GM10248 (cell line): Measurements from ENCODE around the gene MTREX.

ENCODE experiments used
- CTCF ChIA-PET: fragments of 300-600 bp; sonication (Branson Sonifier 250); formaldehyde crosslinking; extraction: SDS; loops from one replicate; lab custom pipeline; 2021; ENCODE audit warnings: antibody characterized with exemption; lab: Yijun Ruan, JAX
- POLR2A ChIA-PET: fragments of 350-650 bp; sonication (Branson Sonifier 250); formaldehyde crosslinking; extraction: SDS; loops from one replicate; lab custom pipeline; 2020; ENCODE audit warnings: antibody characterized with exemption; lab: Yijun Ruan, JAX
- DNase-seq: peaks from one replicate; pipeline ENCODE4 v3.0.0; 2012; ENCODE audit errors: extremely low spot score
- CTCF ChIP-seq: IDR thresholded peaks from 2 replicates; pipeline ENCODE4 v1.5.1; 2012; ENCODE audit warnings: mild to moderate bottlenecking, low read depth; ENCODE audit errors: extremely low read depth, missing control alignments, control extremely low read depth

Gene MTREX

DNA sequence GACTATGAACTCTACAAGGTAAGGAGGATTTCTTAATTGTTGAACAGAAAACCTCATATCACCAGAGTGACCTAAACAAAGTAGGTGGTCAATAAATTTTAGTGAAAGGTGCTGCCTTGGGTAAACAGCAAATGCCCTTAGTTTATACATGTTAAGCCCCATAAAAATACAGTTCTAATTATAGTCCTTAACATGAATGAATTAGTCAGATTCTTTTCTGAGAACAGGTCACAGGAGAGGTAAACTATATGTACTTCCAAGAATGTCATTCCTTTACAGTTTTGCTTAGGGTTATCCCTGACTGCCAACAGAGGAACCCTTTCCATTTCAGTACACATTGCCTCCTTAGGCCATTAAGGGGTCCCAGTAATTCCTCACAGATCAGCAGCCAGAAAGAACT lies 162.1 kb downstream of the MTREX start:
- ChIA-PET POLR2A (no interaction called here), CTCF (no interaction called here)
- DNase-seq: no peak
- no peak for TF ChIP-seq CTCF

DNA sequence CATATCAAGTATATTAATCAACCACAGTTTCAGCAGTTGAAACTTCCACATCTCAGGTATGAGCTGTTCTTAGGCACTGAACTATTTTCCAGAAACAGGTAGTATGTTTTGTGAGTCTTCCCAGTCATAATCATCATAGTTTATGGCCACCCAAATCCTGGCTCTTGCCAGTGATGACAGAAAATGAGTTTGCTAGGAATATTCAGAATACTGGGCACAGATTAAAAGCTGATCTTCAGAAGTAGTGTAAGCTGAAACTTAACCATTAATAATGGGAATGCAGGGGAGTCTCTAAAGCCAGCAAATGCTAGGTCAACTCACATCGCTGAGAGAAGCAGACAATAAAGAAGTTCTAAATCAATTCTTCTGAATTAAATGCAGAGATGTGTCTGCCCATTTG lies 162.5 kb downstream of the MTREX start:
- POLR2A ChIA-PET: no interaction called here
- TF ChIP-seq CTCF: no peak
- DNase-seq: no peak
- CTCF ChIA-PET: no interaction called here

- POLR2A ChIA-PET: no interaction called here
- TF ChIP-seq CTCF: no peak
Observed at GRCh38 chr5:55471468-55471867, 163.7 kb downstream of the MTREX start.

GRCh38 chr5:55472642-55473041 lies 164.9 kb downstream of the MTREX start:
- no peak for DNase-seq
- TF ChIP-seq CTCF: no peak
- ChIA-PET CTCF (no interaction called here), POLR2A (no interaction called here)

More at GRCh38 chr5:55471468-55471867, 163.7 kb downstream of the MTREX start:
- no peak for DNase-seq
- CTCF ChIA-PET: no interaction called here
